ENCODE measurements around the gene GANAB.
"Not testable (repeated sequence)": the region's sequence is repeated elsewhere in the genome, so short reads cannot be mapped to it uniquely, and the experiment has no call there.

The GANAB gene

GRCh38 chr11:62666259-62666926 is 20.0 kb upstream of the GANAB start:
- DNase-seq = peak; percentile 79

GRCh38 chr11:62665599-62666258 is 19.3 kb upstream of the GANAB start:
- peak; percentile 90 for DNase-seq

- peak; percentile 99 for DNase-seq
Observed at GRCh38 chr11:62665075-62665598, 18.7 kb upstream of the GANAB start, which contains the start of the genes C11orf98 and CSKMT. C11orf98 (minus strand) TSS chr11:62665210; CDS start chr11:62665169, 41 bp downstream. CSKMT (plus strand) TSS chr11:62665312; CDS start chr11:62665880, 568 bp downstream.

- no peak for DNase-seq
Observed at GRCh38 chr11:62664405-62665074, 18.1 kb upstream of the GANAB start.

- no peak for DNase-seq
Observed at GRCh38 chr11:62656796-62657429, 10.5 kb upstream of the GANAB start.

GRCh38 chr11:62654297-62654696 is 7.9 kb upstream of the GANAB start:
- no peak for DNase-seq

- no peak for DNase-seq
Observed at GRCh38 chr11:62652161-62653006, 6.0 kb upstream of the GANAB start.

GRCh38 chr11:62650283-62650682 is 3.9 kb upstream of the GANAB start:
- not testable (repeated sequence) for DNase-seq

GRCh38 chr11:62649486-62649885 is 3.1 kb upstream of the GANAB start:
- no peak for DNase-seq

- no peak for DNase-seq
Observed at GRCh38 chr11:62648967-62649364, 2.6 kb upstream of the GANAB start.

GRCh38 chr11:62648185-62648966 is 2.0 kb upstream of the GANAB start:
- DNase-seq = no peak

- no peak for DNase-seq
Observed at GRCh38 chr11:62647609-62648005, 1.2 kb upstream of the GANAB start.

- no peak for DNase-seq
Observed at GRCh38 chr11:62646825-62647608, 604 bp upstream of the GANAB start.

- DNase-seq = peak; percentile 68
Observed at GRCh38 chr11:62645671-62645945, 805 bp downstream of the GANAB start.

- no peak for DNase-seq
Observed at GRCh38 chr11:62644220-62644619, 2.2 kb downstream of the GANAB start.

GRCh38 chr11:62632492-62632891 is 13.9 kb downstream of the GANAB start:
- no peak for DNase-seq

GRCh38 chr11:62627713-62628112 is 18.7 kb downstream of the GANAB start:
- no peak for DNase-seq

GRCh38 chr11:62622476-62623089 is 23.8 kb downstream of the GANAB start:
- DNase-seq = no peak

- DNase-seq = peak; percentile 99
Observed at GRCh38 chr11:62621567-62622470, 24.6 kb downstream of the GANAB start, which contains the start of gene B3GAT3. B3GAT3 (minus strand) TSS chr11:62621986; CDS start chr11:62621947, 39 bp downstream.
